GM12874 (cell line): Measurements from ENCODE around the gene SLC35B2.

Source experiments
- CTCF ChIP-seq: IDR thresholded peaks from 2 replicates; pipeline ENCODE4 v1.5.1; 2011; ENCODE audit warnings: low read depth, mild to moderate bottlenecking, control low read depth, low read length, moderate library complexity; ENCODE audit not compliant: insufficient read depth

Gene SLC35B2

DNA sequence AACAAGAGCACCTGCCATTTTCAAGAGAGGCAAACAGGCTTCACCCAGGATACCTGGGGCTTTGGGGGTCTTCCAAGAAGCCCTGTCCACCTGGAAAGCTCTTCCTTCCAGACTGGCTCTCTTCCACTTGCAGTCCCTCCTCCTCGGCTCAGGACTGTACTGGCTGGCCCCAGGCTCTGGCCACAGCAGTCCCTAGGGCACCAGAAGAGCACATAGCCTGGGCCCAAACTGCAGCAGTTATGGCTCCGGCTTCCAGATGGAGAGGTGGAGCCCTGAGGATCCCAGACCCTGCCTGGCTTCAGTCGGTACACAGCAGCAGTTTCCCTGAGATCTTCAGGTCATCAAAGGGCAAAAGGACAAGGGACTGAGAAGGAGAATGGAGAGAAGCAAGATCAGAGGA lies 1.6 kb upstream of the SLC35B2 start:
- no peak for TF ChIP-seq CTCF

- no peak for TF ChIP-seq CTCF
These were observed 1.1 kb upstream of the SLC35B2 start for GRCh38 chr6:44258325-44258863.

DNA sequence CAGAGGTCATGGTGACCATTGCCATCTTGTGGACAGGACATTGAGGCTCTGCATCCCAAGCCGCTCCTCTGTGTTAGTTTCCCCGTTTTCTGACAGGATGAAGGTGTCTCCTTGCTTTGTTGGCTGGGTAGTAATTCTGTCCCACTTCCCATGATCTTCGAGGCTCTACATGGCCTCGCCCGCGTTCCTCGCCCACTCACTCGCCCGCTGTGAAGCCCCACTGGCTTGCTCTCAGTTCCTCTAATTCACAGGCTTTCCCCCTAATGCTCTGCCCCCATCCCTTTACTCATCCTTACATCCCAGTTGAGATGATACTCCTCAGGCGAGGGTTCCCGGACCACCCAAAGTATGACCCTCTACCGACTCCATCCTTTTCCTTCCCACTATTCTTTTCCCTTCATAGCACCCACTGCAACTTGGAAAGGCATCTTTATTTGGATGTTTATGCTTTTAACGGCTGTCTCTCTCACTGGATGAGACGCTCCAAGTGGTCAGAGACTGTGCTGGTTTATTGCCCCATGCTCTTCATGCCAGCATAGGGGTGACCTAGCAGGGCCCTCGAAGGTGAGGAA lies 511 bp upstream of the SLC35B2 start:
- no peak for TF ChIP-seq CTCF

DNA sequence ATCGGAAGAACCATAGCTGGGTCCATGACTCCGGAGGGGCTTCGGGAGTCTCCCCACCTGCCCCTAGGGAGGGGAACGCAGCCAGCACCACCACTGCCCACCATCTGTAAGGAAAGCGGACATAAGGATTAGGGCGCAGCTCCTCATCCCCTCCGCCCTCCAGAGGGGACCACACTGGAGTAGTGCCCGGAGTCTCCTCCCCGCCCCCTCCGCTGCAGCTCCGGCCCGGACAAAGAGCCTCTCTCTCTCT lies 628 bp downstream of the SLC35B2 start:
- no peak for TF ChIP-seq CTCF

- no peak for TF ChIP-seq CTCF
These were observed 1.2 kb downstream of the SLC35B2 start for GRCh38 chr6:44255871-44256774.

GRCh38 chr6:44255105-44255808 lies 2.1 kb downstream of the SLC35B2 start:
- no peak for TF ChIP-seq CTCF

- TF ChIP-seq CTCF, result no peak
These were observed 2.9 kb downstream of the SLC35B2 start for GRCh38 chr6:44254191-44255104.
